ENCODE measurements around the gene SERPINB12.

The SERPINB12 gene

DNA sequence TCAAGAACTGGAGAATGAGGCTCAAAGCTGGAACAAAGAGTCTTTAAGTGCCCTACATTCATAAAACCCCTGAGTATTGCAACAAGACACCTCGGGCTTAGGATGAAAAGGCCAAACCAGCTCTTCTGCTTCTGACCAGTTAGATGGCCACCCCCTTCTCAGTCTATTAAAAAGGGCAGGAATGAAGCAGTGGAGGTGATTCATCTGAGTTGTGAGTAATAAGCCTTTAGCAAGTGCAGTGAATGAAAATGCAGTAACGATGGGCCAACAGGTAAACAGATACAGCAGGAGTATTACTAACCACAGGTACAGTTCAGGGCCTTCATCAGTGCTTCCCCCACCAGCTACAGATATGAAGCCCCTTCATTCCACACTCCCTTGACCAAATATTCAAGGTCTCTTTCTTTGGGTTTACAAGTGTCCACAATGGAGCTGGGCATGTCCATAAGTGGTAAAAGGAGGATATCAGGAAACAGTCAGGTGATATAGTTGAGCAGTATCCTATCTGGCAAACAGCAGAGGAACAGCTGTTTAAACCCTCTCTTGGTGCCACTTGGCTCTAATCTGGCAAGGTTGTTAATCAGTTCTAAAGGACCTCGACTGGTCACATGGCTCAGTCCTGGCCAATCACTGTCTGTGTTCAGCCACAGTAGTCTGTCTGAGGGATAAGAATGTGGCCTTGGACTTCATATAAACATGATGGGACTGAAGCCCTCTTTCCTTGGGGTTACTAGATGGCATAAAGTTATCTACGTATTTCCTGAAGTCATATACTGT lies 62.8 kb downstream of the SERPINB12 start:
- no peak for DNase-seq

DNA sequence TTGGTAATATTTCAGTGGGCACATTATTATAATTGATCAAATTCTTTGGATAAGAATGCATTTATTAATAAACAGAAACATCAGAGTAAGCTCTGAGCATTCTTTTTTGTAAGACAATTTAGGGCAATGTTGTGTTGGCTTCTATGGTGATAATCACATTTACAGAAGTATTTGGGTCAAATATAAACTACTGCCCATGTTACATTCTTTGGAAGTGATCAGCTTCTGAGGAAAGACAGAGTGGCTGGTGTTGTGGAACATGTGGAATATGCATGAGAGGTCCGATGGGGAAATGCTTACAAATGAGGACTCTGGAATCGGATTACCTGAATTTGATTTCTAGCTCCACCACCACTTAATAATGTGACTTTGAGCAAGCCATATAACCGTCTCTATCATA lies 64.4 kb downstream of the SERPINB12 start:
- no peak for DNase-seq

DNA sequence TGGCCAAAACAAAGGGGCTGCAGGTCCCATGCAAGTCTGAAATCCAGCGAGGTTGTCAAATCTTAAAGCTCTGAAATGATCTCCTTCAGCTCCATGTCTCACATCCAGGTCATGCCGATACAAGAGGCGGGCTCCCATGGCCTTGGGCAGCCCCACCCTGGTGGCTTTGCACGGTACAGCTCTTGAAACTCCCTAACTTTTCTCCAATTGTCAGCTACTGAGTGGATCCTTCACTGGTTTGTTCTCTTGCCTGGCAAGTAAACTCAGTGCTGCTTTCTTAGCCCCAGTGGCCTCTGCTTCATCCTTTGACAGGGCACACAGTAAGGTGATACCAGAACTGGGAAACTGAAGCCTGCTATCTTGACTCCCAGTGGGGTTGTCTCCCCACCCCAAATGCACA lies 71.3 kb downstream of the SERPINB12 start:
- DNase-seq = no peak

DNA sequence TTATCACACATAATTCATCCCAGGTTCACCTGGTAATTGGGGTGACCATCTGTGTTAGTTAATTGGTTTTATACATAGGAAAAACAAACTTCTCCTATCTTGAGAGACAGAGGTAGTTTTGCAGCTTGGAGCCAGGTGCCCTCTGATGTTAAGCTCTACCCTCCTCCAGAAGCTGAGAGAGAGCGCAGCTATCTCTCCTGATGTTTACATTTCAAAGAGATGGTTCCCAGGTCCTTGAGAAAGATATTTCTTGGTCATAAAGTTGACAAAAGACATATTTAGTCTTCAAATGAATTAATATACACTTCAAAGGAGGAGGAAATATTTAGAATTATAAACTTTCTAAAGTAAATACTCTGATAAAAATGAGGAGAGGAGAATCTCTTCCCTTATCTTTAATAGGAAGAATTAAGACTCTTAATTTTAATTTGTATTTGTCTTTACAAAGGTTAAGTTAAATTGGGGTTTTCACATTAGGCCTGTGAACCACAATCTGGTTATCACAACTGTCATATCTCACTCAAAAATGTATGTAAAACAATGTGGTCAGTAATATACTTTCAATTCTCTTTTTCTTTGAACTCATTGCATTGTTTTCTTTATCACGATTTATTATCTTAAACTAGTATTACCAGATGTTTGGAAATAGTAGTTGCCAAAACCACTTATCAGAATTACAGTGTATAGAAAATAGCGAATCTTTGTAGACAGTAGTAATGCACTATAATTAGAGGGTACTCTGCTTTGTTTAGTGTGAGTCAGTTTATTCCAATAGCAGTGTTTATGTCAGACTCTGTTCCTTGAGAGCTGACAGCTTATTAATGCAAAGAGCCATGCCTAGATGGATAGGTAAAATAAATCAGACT lies 75.1 kb downstream of the SERPINB12 start:
- DNase-seq = no peak

DNA sequence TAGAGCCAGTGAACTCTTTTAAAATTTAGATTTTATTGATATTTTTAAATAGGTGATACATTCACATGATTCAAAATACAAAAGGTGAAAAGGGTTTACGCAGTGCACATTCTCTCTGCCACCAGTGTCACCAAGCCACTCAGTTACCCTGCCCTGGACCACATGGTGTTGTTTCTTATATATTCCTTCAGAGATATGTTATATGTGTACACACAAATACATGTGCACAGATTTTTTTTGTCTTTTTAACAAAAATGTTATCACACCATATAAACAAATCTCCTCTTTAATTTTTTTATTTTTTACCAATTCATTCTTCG lies 75.7 kb downstream of the SERPINB12 start:
- DNase-seq = no peak
